ENCODE measurements around the gene SLC30A7. TPM values are rescaled to one million over a fixed set of nuclear protein-coding genes. Genes with fewer than 3 reads are reported as not detected.
A peak's percentile ranks its signal among the peaks of the same experiment; 100 is the strongest.

The SLC30A7 gene
- total and polyA plus RNA-seq, 2 donors from 2014 or later = 4.4 to 40.2 TPM

GRCh38 chr1:101025657-101026429, 130.0 kb downstream of the SLC30A7 start, which contains the start of gene DPH5:
TSS of gene DPH5 (minus strand) at chr1:101025784. CDS start at chr1:101025443, 341 bp downstream.
- peak; percentile 91 to 96 (median 95) for DNase-seq
- Histone ChIP-seq H3K4me1 (ENCODE audit: control insufficient read depth in 2 of 3, insufficient read depth in 2 of 3, low read depth in 1 of 3, low read length in 3 of 3) (peaks cover 0 to 7% (median 2%) of the 10 kb centered on the region in 3 donors), H3K36me3 (ENCODE audit: control insufficient read depth in 2 of 3, insufficient read depth in 3 of 3, low read length in 3 of 3) (no peaks in the 10 kb centered on the region), H3K27me3 (ENCODE audit: control insufficient read depth, insufficient read depth, low read length) (no peaks in the 10 kb centered on the region), H3K9me3 (ENCODE audit: control insufficient read depth in 2 of 3, insufficient read depth in 1 of 3, low read length in 3 of 3) (no peaks in the 10 kb centered on the region), H3K27ac (ENCODE audit: low read depth in 2 of 2, low read length in 2 of 2) (peak within 1 kb of the TSS in 1 of 2 donors; percentile 79), H3K4me3 (ENCODE audit: low read length in 3 of 3) (peak within 1 kb of the TSS; percentile 88 to 97 (median 95)), H3K9ac (ENCODE audit: low read length in 3 of 3) (peak within 1 kb of the TSS; percentile 81 to 95 (median 89))
- no peak for FAIRE-seq
- intact Hi-C loops (cut with DNase I) = no loop called here
- no peak for TF ChIP-seq CTCF (IDR thresholded peaks at IDR 0.05; ENCODE audit: borderline replicate concordance, extremely low read depth, insufficient read depth)

- no peak for TF ChIP-seq CTCF (IDR thresholded peaks at IDR 0.05; ENCODE audit: borderline replicate concordance, extremely low read depth, insufficient read depth)
- FAIRE-seq = no peak
- Histone ChIP-seq H3K9ac (ENCODE audit: low read length in 3 of 3) (peak overlapping the region; percentile 66 to 81 (median 70)), H3K27me3 (ENCODE audit: control insufficient read depth, insufficient read depth, low read length) (no peaks in the 10 kb centered on the region), H3K27ac (ENCODE audit: low read depth in 2 of 2, low read length in 2 of 2) (peak overlapping the region in 1 of 2 donors; percentile 79), H3K9me3 (ENCODE audit: control insufficient read depth in 2 of 3, insufficient read depth in 1 of 3, low read length in 3 of 3) (no peaks in the 10 kb centered on the region), H3K4me3 (ENCODE audit: low read length in 3 of 3) (peak overlapping the region; percentile 88 to 97 (median 95)), H3K36me3 (ENCODE audit: control insufficient read depth in 2 of 3, insufficient read depth in 3 of 3, low read length in 3 of 3) (no peaks in the 10 kb centered on the region), H3K4me1 (ENCODE audit: control insufficient read depth in 2 of 3, insufficient read depth in 2 of 3, low read depth in 1 of 3, low read length in 3 of 3) (peaks cover 0 to 7% (median 2%) of the 10 kb centered on the region in 3 donors)
- intact Hi-C loops (cut with DNase I) = no loop called here
- DNase-seq = peak in 1 of 5 donors; percentile 8
Observed at GRCh38 chr1:101026430-101026788, 130.5 kb downstream of the SLC30A7 start.

- Histone ChIP-seq H3K4me1 (ENCODE audit: control insufficient read depth in 2 of 3, insufficient read depth in 2 of 3, low read depth in 1 of 3, low read length in 3 of 3) (peaks cover 0 to 7% (median 2%) of the 10 kb centered on the region in 3 donors), H3K9me3 (ENCODE audit: control insufficient read depth in 2 of 3, insufficient read depth in 1 of 3, low read length in 3 of 3) (no peaks in the 10 kb centered on the region), H3K27ac (ENCODE audit: low read depth in 2 of 2, low read length in 2 of 2) (no peak overlapping the region), H3K36me3 (ENCODE audit: control insufficient read depth in 2 of 3, insufficient read depth in 3 of 3, low read length in 3 of 3) (no peaks in the 10 kb centered on the region), H3K9ac (ENCODE audit: low read length in 3 of 3) (no peak overlapping the region), H3K27me3 (ENCODE audit: control insufficient read depth, insufficient read depth, low read length) (no peaks in the 10 kb centered on the region), H3K4me3 (ENCODE audit: low read length in 3 of 3) (no peak overlapping the region)
- no peak for TF ChIP-seq CTCF (IDR thresholded peaks at IDR 0.05; ENCODE audit: borderline replicate concordance, extremely low read depth, insufficient read depth)
- intact Hi-C loops (cut with DNase I) = no loop called here
- no peak for FAIRE-seq
- DNase-seq = no peak
Observed at GRCh38 chr1:101027194-101027772, 131.4 kb downstream of the SLC30A7 start.

All from kidney (tissue), 14 donors.